Measurements from ENCODE around the gene AKNA.

The AKNA gene

DNA sequence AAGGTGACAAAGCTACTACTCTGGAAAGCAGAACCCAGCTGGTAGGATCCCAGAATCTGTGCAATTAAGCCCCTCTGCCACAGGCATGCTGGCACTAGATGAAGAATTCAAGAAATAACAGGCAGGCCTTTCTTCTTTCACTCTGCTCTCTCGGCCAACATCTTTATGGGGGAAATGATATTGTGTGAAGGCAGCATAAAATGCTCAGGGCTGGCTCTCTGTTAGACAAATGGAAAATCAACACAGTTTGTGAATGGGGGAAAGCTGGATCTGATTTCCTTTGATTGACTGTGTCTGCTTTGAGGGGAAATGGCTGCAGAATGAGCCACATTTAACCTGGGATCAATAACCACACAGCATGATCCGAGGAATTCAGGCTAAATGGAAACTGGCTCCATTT, 29.1 kb upstream of the AKNA start:
- no peak for DNase-seq

- DNase-seq: no peak
These were observed 28.5 kb upstream of the AKNA start for GRCh38 chr9:114416290-114416689.

GRCh38 chr9:114414346-114414745, 26.6 kb upstream of the AKNA start:
- DNase-seq: no peak

GRCh38 chr9:114413861-114414301, 26.1 kb upstream of the AKNA start:
- no peak for DNase-seq

DNA sequence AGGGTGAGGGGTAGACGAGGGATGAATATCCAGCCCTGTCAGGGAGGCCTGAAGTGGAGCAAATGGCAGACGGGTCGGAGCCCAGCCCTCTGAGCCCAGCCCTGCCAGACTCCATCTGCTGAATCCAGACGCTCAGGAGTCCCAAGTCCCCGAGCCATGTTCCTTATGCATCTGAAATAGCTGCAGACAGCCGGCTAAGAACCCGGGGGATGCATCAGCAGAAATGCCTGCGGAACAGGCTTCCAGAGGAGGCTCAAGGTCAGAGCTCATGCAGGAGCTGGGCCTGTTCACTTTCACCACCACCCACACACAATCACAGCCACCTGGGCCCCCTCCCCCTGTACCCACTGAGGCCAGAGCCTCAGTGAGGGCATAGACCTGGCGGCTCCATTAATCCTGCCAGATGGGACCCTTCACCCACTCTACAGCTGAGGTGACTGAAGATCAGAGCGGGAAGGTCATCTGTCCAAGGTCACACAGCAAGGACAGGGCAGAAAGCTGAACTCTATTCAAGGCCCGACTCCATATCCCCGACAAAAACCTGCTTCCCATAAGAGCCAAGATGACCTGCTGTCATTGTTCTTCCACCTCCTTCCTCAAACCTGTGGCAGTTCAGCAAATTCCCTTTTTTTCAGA, 24.4 kb upstream of the AKNA start:
- DNase-seq: no peak

DNA sequence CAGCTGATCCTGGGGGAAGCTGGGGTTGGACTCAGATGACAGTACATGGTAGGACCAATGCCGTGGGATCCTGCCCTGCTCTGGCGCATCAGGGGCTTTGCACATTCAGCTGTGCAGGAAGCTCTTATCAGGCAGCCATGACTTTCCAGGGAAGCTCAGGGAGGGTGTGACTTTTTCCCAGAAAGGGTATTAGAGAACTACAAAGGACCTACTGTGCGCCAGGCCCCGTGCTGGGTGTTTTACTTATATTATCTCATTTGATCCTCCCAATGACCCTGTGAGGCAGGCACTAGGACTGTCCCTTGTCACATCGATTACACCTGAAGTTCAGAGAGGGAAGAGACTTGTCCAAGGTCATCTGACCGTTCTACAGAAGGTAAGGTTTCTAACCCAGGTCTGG, 23.7 kb upstream of the AKNA start:
- DNase-seq: no peak

DNA sequence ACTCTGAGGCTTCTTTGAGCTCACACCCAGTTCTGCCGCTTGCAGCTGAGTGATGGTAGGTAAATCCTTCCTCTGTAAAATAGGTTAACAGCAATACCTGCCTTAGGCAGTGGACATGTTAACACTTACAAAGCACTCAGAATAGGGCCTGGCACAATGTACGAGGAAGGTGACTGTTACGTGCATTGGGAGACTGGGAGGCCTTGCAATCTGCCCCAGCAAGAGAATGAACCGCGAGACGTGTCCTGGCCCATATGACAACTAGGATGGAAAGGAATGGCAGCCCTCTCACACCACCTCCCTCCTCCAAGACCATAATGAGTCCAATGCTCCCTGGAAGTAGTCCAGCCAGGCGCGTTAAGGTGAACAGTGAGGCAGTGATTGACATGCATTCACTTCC, 23.1 kb upstream of the AKNA start:
- DNase-seq: no peak

DNA sequence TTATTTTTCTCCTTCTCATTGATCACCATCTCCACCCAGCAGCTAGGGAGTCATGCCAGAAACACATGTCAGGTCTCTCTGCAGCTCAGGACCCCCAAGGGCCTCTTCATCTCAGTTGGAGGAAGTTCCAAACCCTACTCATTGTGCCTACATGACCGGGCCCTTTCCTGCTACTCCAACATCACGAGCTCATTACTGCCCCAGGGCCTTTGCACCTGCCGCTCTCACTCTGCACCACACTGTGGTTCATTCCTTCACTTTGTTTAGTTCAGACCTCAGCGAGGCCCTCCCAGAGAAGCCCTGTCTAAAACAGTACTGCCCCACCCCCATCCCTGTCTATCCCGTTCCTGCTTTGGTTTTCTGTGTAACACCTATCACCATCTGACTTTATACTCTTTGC, 22.1 kb upstream of the AKNA start:
- no peak for DNase-seq

DNA sequence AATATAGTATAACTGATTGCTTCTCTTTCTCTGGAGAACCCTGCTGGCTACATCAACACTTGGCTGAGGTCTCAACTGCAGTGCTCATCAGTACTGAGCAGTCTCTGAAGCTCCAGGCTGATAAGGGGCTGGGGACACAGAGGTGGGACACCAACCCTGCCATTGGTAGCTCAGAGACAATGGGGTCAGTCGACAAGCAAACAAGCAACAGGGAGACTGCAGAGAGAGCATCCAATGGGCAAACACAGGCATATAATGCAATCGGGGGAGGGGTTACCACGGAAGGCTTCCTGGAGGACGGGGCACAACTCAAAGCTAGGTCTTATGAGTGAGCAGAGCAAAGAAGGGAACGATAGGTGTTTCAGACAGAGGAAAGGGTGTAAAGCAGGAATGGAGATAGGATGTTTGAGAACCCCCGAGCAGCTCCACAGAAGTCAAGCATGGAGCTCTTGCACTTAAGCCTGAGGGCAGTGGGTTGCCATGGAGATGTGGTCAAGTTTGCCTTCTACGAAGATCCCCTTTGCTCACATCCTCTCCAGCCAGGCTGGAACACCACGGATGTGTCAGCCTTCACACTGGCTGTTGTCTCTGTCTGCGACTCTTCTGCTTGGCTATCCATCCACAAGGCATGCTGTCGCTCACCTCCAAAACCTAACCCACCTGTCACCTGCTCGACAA, 21.5 kb upstream of the AKNA start:
- no peak for DNase-seq

DNA sequence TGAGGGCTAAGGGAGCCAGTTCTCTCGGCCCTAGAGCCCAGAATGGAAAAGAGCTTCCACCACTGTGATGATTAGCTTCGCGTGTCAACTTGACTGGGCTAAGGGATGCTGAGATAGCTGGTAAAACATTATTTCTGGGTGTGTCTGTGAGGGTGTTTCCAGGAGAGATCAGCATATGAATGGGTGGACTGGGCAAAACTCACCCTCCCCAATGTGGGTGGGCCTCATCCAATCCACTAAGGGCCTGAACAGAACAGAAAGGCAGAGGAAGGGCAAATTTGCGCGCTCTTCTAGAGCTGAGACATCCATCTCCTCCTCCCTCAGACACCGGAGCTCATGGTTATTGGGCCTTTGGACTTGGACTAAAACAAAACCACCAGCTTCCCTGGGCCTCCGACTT, 20.9 kb upstream of the AKNA start:
- no peak for DNase-seq

- no peak for DNase-seq
These were observed 20.1 kb upstream of the AKNA start for GRCh38 chr9:114407889-114408288.

GRCh38 chr9:114406441-114406840, 18.7 kb upstream of the AKNA start:
- DNase-seq: no peak

GRCh38 chr9:114405294-114406034, 17.7 kb upstream of the AKNA start:
- DNase-seq: peak; percentile 26 to 61

DNA sequence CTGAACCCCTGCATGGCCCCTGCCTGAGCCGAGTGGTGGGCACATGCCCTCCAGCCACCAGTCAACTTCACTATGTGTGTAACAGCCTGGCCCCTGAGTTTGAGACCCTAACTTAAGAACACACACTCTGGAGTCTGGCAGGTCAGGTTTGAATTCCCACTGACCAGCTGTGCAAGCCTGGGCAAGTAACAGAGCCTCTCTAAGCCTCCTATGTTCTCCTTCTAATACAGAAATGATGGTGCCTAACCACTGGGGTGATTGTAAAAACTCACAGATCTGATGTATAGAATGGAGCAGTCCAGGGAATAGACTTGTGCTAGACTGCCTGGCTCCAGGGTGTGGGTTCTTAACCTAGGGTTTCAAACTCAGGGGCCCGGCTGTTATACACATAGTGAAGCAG, 16.7 kb upstream of the AKNA start:
- no peak for DNase-seq

DNA sequence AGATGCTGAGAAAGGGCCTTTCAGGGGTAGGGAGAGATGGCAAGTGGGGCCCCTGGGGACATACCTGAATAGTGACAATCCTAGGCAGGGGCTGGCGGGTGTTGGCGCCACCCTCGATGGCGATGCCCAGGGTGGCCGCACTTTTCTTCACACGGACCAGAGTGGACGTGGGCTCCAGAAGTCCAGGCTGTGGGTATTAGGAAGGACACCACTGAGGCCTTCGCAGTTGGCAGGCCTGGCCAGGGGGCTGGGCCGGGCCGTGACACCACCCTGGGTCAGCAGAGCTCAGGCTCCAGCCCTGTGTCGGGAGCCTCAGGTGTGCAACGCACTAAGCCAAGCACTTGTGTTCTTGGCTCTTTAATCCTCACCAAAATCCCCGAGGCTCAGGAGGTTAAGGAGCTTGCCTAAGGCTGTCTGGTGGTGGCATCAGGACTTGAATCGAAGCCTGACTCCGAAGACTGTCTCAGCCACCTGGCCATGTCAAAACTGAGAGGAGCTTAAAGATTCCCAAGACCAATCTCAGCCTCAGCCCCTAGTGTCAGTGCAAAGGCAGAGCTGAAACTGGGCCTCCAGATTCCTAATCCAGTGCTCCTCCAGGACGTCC, 15.5 kb upstream of the AKNA start:
- no peak for DNase-seq

- no peak for DNase-seq
These were observed 13.6 kb upstream of the AKNA start for GRCh38 chr9:114401344-114401743.

- DNase-seq: no peak
These were observed 13.0 kb upstream of the AKNA start for GRCh38 chr9:114400772-114401171.

- DNase-seq: no peak
These were observed 12.4 kb upstream of the AKNA start for GRCh38 chr9:114400219-114400618.

DNA sequence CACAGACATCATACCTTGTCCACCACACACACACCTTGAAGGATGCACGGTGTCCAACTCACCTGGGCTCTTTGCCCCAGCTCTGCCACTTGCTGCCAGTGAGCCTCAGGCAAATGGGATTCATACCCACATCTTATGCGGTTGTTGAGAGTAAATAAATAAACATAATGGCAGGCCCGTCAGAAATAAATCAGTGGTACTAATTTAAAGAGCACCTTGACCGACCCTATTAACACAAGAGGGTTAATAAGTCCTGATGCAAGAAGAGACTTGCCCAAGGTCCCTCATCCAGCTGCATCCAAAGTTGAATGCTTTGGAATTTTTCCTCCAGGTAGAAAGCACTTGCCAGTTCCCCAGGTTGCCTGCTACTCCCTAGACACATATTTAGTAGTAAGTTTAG, 11.6 kb upstream of the AKNA start:
- DNase-seq: no peak

GRCh38 chr9:114397848-114398605, 10.2 kb upstream of the AKNA start:
- peak; percentile 72 to 85 for DNase-seq

- no peak for DNase-seq
These were observed 9.6 kb upstream of the AKNA start for GRCh38 chr9:114397219-114397847.

GRCh38 chr9:114396558-114397218, 8.9 kb upstream of the AKNA start:
- DNase-seq: peak in 1 of 2 experiments; percentile 54
